Smooth muscle cell (in vitro differentiated cells): ENCODE data around the gene ZNF138. TPM values are rescaled to one million over a fixed set of nuclear protein-coding genes. Genes with fewer than 3 reads are reported as not detected.

Experiments
- DNase-seq: peaks from one replicate; lab custom pipeline; 2025; ENCODE audit not compliant: unreplicated experiment; lab: John Stamatoyannopoulos, UW
- H2AFZ ChIP-seq: fragments of 200-600 bp; sonication (generic); 2 replicates; pipeline ENCODE4 v1.6.0; 2016; ENCODE audit warnings: antibody characterized with exemption, low read depth, mild to moderate bottlenecking
- H3F3A ChIP-seq: fragments of 200-600 bp; sonication (generic); 2 replicates; pipeline ENCODE4 v1.6.0; 2017; ENCODE audit warnings: antibody characterized with exemption, low read depth
- H3K27ac ChIP-seq: fragments of 200-600 bp; sonication (generic); 2 replicates; pipeline ENCODE4 v1.5.1; 2016; ENCODE audit warnings: low read depth, mild to moderate bottlenecking
- H3K27me3 ChIP-seq: fragments of 200-600 bp; sonication (generic); 2 replicates; pipeline ENCODE4 v1.6.1; 2016; ENCODE audit warnings: low read depth, mild to moderate bottlenecking
- H3K36me3 ChIP-seq: fragments of 200-600 bp; sonication (generic); 2 replicates; pipeline ENCODE4 v1.5.1; 2016; ENCODE audit warnings: low read depth
- H3K4me1 ChIP-seq: fragments of 200-600 bp; sonication (generic); 2 replicates; pipeline ENCODE4 v1.5.1; 2016; ENCODE audit warnings: low read depth
- H3K4me2 ChIP-seq: fragments of 200-600 bp; sonication (generic); 2 replicates; pipeline ENCODE4 v1.6.0; 2016; ENCODE audit warnings: mild to moderate bottlenecking
- H3K4me3 ChIP-seq: fragments of 200-600 bp; sonication (generic); 2 replicates; pipeline ENCODE4 v1.5.1; 2016; ENCODE audit warnings: mild to moderate bottlenecking
- H3K79me2 ChIP-seq: fragments of 200-600 bp; sonication (generic); 2 replicates; pipeline ENCODE4 v1.6.0; 2016; ENCODE audit warnings: low read depth, mild to moderate bottlenecking
- H3K9ac ChIP-seq: fragments of 200-600 bp; sonication (generic); 2 replicates; pipeline ENCODE4 v1.6.0; 2016; ENCODE audit warnings: low read depth
- H3K9me3 ChIP-seq: fragments of 200-600 bp; sonication (generic); replicated peaks from 2 replicates; pipeline ENCODE4 v1.5.1; 2016; ENCODE audit warnings: low read depth
- H4K20me1 ChIP-seq: fragments of 200-600 bp; sonication (generic); 2 replicates; pipeline ENCODE4 v1.6.0; 2016; ENCODE audit warnings: low read depth
- CTCF ChIP-seq: fragments of 200-600 bp; sonication (generic); IDR thresholded peaks from 2 replicates; pipeline ENCODE4 v1.5.1; 2017; ENCODE audit warnings: borderline replicate concordance, mild to moderate bottlenecking, antibody characterized with exemption; ENCODE audit not compliant: insufficient read depth, poor library complexity, severe bottlenecking
- WGBS: methylation state at CpG from one replicate; pipeline ENCODE4 v1.1.7; 2016; ENCODE audit warnings: low lambda C conversion rate; 5-methylcytosine and 5-hydroxymethylcytosine counted together
- polyA plus RNA-seq: library from polyadenylated mRNA; unstranded; fragments of >200 nt; fragmentation: Nextera tagmentation; extraction: Ambion mirVana; gene quantifications from 2 replicates; pipeline ENCODE4 v1.2.1, GENCODE V29; 2016
- total RNA-seq: library from RNA; depleted of rRNA; stranded (reverse); fragments of >200 nt; gene quantifications from 2 replicates; pipeline ENCODE4 v1.2.3, GENCODE V29; 2014

Gene ZNF138
- total and polyA plus RNA-seq, 2 experiments from 2014 or later, result 3.2 to 14.8 TPM

- no peak overlapping the region for H2AFZ ChIP-seq
- DNase-seq, result no peak
- H3K9ac ChIP-seq, result no peak overlapping the region
- H3K27me3 ChIP-seq, result no peaks in the 10 kb centered on the region
- no peaks in the 10 kb centered on the region for H3K36me3 ChIP-seq
- H3F3A ChIP-seq, result no peaks in the 10 kb centered on the region
- no peak for TF ChIP-seq CTCF
- H3K79me2 ChIP-seq, result no peaks in the 10 kb centered on the region
- H3K27ac ChIP-seq, result no peak overlapping the region
- no peak overlapping the region for H3K4me2 ChIP-seq
- WGBS, result 80% methylated on average over 7 of the region's 7 CpGs
- H4K20me1 ChIP-seq, result no peaks in the 10 kb centered on the region
- H3K4me3 ChIP-seq, result no peak overlapping the region
- H3K9me3 ChIP-seq, result no peaks in the 10 kb centered on the region
- no peaks in the 10 kb centered on the region for H3K4me1 ChIP-seq
These were observed 69.7 kb downstream of the ZNF138 start for GRCh38 chr7:64863969-64864368.

DNA sequence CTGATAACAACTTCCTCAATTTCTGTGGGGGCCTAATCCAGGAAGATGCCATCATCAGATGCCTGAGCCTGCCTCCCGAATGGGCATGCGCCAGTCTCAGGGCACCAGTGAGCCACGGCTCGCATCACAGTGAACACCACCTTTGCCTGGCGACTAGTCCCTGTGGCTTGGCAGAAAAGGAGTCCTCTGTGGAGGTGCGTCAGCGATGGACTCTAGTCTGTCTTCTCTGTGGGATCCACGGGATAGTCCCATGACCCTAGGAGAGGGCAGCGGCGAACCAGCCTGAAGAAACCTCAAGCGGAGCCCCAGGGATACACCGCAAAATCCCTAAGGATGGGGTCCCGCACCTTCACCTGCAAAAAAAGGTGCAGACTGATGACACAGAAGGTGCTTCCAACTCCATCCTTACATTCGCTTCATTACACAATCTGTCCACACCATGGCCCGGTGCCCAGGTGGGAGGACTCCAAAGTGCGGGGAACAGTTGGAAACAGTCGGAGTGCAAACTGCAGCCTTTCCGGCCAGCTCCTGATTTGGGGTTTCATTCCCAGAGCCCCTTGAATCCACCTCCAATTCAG lies 73.7 kb downstream of the ZNF138 start:
- Histone ChIP-seq H3K27ac (no peak overlapping the region), H2AFZ (no peak overlapping the region), H3K36me3 (no peaks in the 10 kb centered on the region), H3K9ac (no peak overlapping the region), H3F3A (no peaks in the 10 kb centered on the region), H3K4me1 (no peaks in the 10 kb centered on the region), H3K4me3 (no peak overlapping the region), H3K4me2 (no peak overlapping the region), H3K27me3 (no peaks in the 10 kb centered on the region), H3K79me2 (no peaks in the 10 kb centered on the region), H3K9me3 (no peaks in the 10 kb centered on the region), H4K20me1 (no peaks in the 10 kb centered on the region)
- DNase-seq, result no peak
- no peak for TF ChIP-seq CTCF
- WGBS, result 83% methylated on average over 18 of the region's 18 CpGs

DNA sequence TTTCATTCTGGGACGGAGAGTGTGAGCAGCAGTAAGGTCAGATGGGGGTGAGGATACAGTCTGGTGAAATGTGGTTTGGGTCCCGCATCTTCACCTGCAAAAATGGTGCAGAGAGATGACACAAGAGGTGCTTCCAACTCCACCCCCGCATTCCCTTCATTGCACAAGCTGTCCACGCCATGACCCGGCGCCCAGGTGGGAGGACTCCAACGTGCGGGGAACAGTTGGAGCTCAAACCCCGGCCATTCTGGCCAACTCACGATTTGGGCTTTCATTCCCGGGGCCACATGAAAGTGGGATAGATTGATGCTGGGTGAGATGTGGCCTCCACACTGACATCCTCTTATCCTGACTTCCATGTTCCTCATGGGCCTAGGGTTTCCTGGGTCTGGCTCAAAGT lies 74.3 kb downstream of the ZNF138 start:
- Histone ChIP-seq H3K36me3 (no peaks in the 10 kb centered on the region), H3K9me3 (no peaks in the 10 kb centered on the region), H3K27me3 (no peaks in the 10 kb centered on the region), H3K27ac (no peak overlapping the region), H2AFZ (no peak overlapping the region), H3K9ac (no peak overlapping the region), H3K79me2 (no peaks in the 10 kb centered on the region), H3K4me3 (no peak overlapping the region), H3K4me1 (no peaks in the 10 kb centered on the region), H3F3A (no peaks in the 10 kb centered on the region), H4K20me1 (no peaks in the 10 kb centered on the region), H3K4me2 (no peak overlapping the region)
- 83% methylated on average over 11 of the region's 11 CpGs for WGBS
- TF ChIP-seq CTCF, result no peak
- no peak for DNase-seq

- H3K4me2 ChIP-seq, result no peak overlapping the region
- H3K9me3 ChIP-seq, result no peaks in the 10 kb centered on the region
- no peaks in the 10 kb centered on the region for H4K20me1 ChIP-seq
- no peaks in the 10 kb centered on the region for H3K36me3 ChIP-seq
- H3K4me3 ChIP-seq, result no peak overlapping the region
- no peaks in the 10 kb centered on the region for H3K27me3 ChIP-seq
- no peak overlapping the region for H3K9ac ChIP-seq
- no peaks in the 10 kb centered on the region for H3F3A ChIP-seq
- no peaks in the 10 kb centered on the region for H3K79me2 ChIP-seq
- no peak for DNase-seq
- WGBS, result 69% methylated on average over 8 of the region's 8 CpGs
- no peaks in the 10 kb centered on the region for H3K4me1 ChIP-seq
- TF ChIP-seq CTCF, result no peak
- no peak overlapping the region for H3K27ac ChIP-seq
- H2AFZ ChIP-seq, result no peak overlapping the region
These were observed 75.0 kb downstream of the ZNF138 start for GRCh38 chr7:64869121-64869725.
